ENCODE measurements around the gene SIM2. TPM values are rescaled to one million over a fixed set of nuclear protein-coding genes. Genes with fewer than 3 reads are reported as not detected.

SIM2 gene
- polyA plus RNA-seq, 1 donor from 2014 or later, result not detected

DNA sequence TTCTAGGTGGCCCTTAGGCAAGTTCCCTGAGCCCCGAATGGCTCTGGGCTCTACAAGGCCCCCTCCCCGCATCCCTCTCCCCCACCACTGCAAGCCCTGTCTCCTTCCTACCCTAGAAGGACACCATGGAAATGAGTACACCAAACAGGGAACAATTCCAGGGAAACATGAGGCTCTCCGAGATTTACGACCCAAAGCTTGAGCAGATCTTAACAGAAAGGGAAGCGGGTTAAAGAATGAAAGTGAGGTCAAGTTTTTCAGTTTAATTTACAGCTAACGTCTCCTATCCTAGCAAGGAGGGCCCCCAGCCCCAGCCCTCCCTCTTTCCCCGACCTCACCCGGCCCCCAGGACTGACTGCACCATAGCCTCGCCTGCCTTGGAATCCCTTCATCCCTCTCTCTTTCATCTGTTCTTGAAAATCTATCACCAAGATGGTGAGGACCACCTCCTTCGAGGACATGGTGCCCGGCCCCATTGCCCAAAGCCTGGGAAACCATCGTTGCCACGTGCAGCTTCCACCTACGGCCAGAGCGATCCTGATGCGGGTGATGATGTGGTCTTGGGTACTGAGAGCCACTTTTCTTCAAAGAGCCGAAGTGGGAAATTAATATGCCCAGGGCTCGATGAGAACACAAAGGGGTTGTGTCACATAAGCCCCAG, 30.5 kb downstream of the SIM2 start:
- TF ChIP-seq SMC3 (conservative IDR thresholded peaks at IDR 0.05; ENCODE audit: poor library complexity) (no peak), TAF1 (IDR thresholded peaks at IDR 0.05; ENCODE audit: low read depth) (no peak), EP300 (conservative IDR thresholded peaks at IDR 0.05; ENCODE audit: poor library complexity, severe bottlenecking) (no peak), EZH2 (IDR thresholded peaks at IDR 0.05; ENCODE audit: borderline replicate concordance, insufficient read depth, low read length, poor library complexity, severe bottlenecking) (no peak)
- no peaks in the 10 kb centered on the region for H3F3A ChIP-seq (ENCODE audit: insufficient read depth, low read length, poor library complexity, severe bottlenecking)
- H3K9me2 ChIP-seq (ENCODE audit: insufficient read depth, low read length), result no peaks in the 10 kb centered on the region
- no peak overlapping the region for H3K27ac ChIP-seq (ENCODE audit: low read length)
- H3K27me3 ChIP-seq (ENCODE audit: insufficient read depth, low read depth, low read length), result no peaks in the 10 kb centered on the region
- no peaks in the 10 kb centered on the region for H3K9me3 ChIP-seq (ENCODE audit: low read length)
- H4K20me1 ChIP-seq (ENCODE audit: insufficient read depth), result no peaks in the 10 kb centered on the region
- no peaks in the 10 kb centered on the region for H3K79me2 ChIP-seq (replicated peaks; ENCODE audit: insufficient read depth, low read length)
- no peak overlapping the region for H3K4me2 ChIP-seq (ENCODE audit: low read length)
- no peak overlapping the region for H3K9ac ChIP-seq (ENCODE audit: low read length)
- no peak overlapping the region for H3K4me3 ChIP-seq (ENCODE audit: low read length)
- H2AFZ ChIP-seq (ENCODE audit: low read depth, low read length), result no peak overlapping the region
- no peaks in the 10 kb centered on the region for H3K36me3 ChIP-seq (ENCODE audit: insufficient read depth, low read length)

DNA sequence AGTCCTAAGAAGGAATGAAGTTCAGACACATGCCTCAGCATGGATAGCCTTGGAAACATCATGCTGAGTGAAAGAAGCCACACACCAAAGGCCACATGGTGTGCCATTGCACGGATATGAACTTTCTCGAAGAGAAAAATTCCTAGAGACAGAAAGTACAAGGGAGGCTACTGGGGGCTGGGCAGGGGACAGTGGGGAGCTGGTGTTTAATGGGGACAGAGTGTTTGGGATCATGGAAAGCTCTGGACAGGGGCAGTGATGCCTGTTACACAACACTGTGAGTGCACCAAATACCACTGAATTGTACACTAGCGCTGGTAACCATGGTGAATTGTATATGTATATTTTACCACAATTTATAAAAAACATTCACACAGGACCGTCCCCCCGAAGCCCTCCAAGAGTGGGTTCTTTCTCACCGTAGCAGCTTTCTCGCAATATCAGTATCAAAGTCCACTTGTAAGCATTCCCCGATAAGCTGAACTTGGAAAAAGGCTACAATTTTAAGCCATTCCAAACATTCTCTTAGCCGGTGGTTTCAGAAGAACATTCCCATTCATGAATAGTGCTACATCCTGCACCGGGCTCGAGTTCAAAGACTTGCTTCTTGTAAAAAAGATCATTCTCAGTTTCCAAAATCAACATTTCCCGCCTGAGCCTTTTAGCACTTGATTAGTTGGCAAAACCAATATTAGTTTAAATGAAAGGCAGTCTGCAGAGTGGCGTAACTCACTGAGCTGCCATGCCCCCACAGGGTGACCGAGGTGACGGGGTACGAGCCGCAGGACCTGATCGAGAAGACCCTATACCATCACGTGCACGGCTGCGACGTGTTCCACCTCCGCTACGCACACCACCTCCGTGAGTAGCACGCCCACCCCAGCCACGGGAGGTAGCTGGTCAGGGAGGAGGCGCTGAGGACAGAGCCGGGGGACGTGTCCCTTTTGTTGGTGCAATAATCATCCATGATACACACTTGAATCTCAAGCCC, 31.7 kb downstream of the SIM2 start:
- Histone ChIP-seq H3K9me2 (ENCODE audit: insufficient read depth, low read length) (no peaks in the 10 kb centered on the region), H4K20me1 (ENCODE audit: insufficient read depth) (no peaks in the 10 kb centered on the region), H3K79me2 (replicated peaks; ENCODE audit: insufficient read depth, low read length) (no peaks in the 10 kb centered on the region), H3K4me3 (ENCODE audit: low read length) (no peak overlapping the region), H3F3A (ENCODE audit: insufficient read depth, low read length, poor library complexity, severe bottlenecking) (no peaks in the 10 kb centered on the region), H2AFZ (ENCODE audit: low read depth, low read length) (no peak overlapping the region), H3K36me3 (ENCODE audit: insufficient read depth, low read length) (no peaks in the 10 kb centered on the region), H3K9ac (ENCODE audit: low read length) (no peak overlapping the region), H3K4me2 (ENCODE audit: low read length) (no peak overlapping the region), H3K9me3 (ENCODE audit: low read length) (no peaks in the 10 kb centered on the region), H3K27ac (ENCODE audit: low read length) (no peak overlapping the region), H3K27me3 (ENCODE audit: insufficient read depth, low read depth, low read length) (no peaks in the 10 kb centered on the region)
- TF ChIP-seq POLR2AphosphoS5 (IDR thresholded peaks at IDR 0.05) (no peak), MXI1 (conservative IDR thresholded peaks at IDR 0.05; ENCODE audit: poor library complexity, severe bottlenecking) (no peak)

DNA sequence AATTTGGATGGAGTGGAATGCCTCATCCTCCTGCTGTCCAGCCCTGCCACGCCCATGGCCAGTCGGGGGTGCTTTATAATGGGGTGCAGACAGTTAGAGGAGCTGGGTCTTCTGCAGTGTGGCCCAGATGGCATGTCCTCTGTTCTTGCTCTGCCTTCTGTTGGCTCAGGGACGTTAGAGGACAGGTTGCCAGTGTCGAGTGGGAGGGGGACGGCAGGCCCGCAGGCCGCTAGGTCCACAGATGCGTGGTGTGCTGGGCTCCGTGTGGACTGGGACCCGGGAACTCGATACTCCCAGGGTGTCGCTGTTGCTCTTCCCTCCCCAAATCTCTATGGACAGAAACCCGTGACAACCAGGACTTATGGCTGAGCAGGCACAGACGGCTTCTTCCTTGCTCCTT, 33.3 kb downstream of the SIM2 start:
- Histone ChIP-seq H3K27ac (ENCODE audit: low read length) (no peak overlapping the region), H3F3A (ENCODE audit: insufficient read depth, low read length, poor library complexity, severe bottlenecking) (no peaks in the 10 kb centered on the region), H3K9me2 (ENCODE audit: insufficient read depth, low read length) (no peaks in the 10 kb centered on the region), H3K9me3 (ENCODE audit: low read length) (no peaks in the 10 kb centered on the region), H2AFZ (ENCODE audit: low read depth, low read length) (no peak overlapping the region), H4K20me1 (ENCODE audit: insufficient read depth) (no peaks in the 10 kb centered on the region), H3K4me3 (ENCODE audit: low read length) (no peak overlapping the region), H3K79me2 (replicated peaks; ENCODE audit: insufficient read depth, low read length) (no peaks in the 10 kb centered on the region), H3K4me2 (ENCODE audit: low read length) (no peak overlapping the region), H3K36me3 (ENCODE audit: insufficient read depth, low read length) (no peaks in the 10 kb centered on the region), H3K27me3 (ENCODE audit: insufficient read depth, low read depth, low read length) (no peaks in the 10 kb centered on the region), H3K9ac (ENCODE audit: low read length) (no peak overlapping the region)
- TF ChIP-seq RAD21 (conservative IDR thresholded peaks at IDR 0.05), result no peak
- TF ChIP-seq, protein P1, sequence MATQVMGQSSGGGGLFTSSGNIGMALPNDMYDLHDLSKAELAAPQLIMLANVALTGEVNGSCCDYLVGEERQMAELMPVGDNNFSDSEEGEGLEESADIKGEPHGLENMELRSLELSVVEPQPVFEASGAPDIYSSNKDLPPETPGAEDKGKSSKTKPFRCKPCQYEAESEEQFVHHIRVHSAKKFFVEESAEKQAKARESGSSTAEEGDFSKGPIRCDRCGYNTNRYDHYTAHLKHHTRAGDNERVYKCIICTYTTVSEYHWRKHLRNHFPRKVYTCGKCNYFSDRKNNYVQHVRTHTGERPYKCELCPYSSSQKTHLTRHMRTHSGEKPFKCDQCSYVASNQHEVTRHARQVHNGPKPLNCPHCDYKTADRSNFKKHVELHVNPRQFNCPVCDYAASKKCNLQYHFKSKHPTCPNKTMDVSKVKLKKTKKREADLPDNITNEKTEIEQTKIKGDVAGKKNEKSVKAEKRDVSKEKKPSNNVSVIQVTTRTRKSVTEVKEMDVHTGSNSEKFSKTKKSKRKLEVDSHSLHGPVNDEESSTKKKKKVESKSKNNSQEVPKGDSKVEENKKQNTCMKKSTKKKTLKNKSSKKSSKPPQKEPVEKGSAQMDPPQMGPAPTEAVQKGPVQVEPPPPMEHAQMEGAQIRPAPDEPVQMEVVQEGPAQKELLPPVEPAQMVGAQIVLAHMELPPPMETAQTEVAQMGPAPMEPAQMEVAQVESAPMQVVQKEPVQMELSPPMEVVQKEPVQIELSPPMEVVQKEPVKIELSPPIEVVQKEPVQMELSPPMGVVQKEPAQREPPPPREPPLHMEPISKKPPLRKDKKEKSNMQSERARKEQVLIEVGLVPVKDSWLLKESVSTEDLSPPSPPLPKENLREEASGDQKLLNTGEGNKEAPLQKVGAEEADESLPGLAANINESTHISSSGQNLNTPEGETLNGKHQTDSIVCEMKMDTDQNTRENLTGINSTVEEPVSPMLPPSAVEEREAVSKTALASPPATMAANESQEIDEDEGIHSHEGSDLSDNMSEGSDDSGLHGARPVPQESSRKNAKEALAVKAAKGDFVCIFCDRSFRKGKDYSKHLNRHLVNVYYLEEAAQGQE (IDR thresholded peaks at IDR 0.05; ENCODE audit: borderline replicate concordance), result no peak
- no peak for TF ChIP-seq EP300 (conservative IDR thresholded peaks at IDR 0.05; ENCODE audit: poor library complexity, severe bottlenecking)
- no peak for TF ChIP-seq TAF1 (IDR thresholded peaks at IDR 0.05; ENCODE audit: low read depth)
- no peak for TF ChIP-seq MXI1 (conservative IDR thresholded peaks at IDR 0.05; ENCODE audit: poor library complexity, severe bottlenecking)
- no peak for TF ChIP-seq EZH2 (IDR thresholded peaks at IDR 0.05; ENCODE audit: borderline replicate concordance, insufficient read depth, low read length, poor library complexity, severe bottlenecking)
- no peak for TF ChIP-seq POLR2AphosphoS5 (IDR thresholded peaks at IDR 0.05)
- no peak for TF ChIP-seq SMC3 (conservative IDR thresholded peaks at IDR 0.05; ENCODE audit: poor library complexity)
- TF ChIP-seq, protein P2, sequence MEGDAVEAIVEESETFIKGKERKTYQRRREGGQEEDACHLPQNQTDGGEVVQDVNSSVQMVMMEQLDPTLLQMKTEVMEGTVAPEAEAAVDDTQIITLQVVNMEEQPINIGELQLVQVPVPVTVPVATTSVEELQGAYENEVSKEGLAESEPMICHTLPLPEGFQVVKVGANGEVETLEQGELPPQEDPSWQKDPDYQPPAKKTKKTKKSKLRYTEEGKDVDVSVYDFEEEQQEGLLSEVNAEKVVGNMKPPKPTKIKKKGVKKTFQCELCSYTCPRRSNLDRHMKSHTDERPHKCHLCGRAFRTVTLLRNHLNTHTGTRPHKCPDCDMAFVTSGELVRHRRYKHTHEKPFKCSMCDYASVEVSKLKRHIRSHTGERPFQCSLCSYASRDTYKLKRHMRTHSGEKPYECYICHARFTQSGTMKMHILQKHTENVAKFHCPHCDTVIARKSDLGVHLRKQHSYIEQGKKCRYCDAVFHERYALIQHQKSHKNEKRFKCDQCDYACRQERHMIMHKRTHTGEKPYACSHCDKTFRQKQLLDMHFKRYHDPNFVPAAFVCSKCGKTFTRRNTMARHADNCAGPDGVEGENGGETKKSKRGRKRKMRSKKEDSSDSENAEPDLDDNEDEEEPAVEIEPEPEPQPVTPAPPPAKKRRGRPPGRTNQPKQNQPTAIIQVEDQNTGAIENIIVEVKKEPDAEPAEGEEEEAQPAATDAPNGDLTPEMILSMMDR (IDR thresholded peaks at IDR 0.05; ENCODE audit: poor library complexity, severe bottlenecking), result no peak
